Esophagus muscularis mucosa (tissue), 4 donors: ENCODE results near the gene KREMEN1.

Experiments
- EP300 ChIP-seq: sonication (generic); formaldehyde crosslinking; IDR thresholded peaks from one replicate; pipeline ENCODE4 v1.6.1; 2017; ENCODE audit warnings: antibody characterized with exemption
- POLR2AphosphoS5 ChIP-seq, 2 donors: sonication (generic); formaldehyde crosslinking; IDR thresholded peaks; one replicate each; pipeline ENCODE4 v1.6.1; 2017; ENCODE audit warnings: antibody characterized with exemption in 2 of 2
- TF ChIP-seq, protein P1 (sequence below), 3 experiments: fragments of 200-600 bp in 2 of 3; fragments of 450-650 bp in 1 of 3; sonication (generic) in 2 of 3; IDR thresholded peaks; one replicate each; pipeline ENCODE4 v1.5.1; 2017 to 2019; ENCODE audit warnings: antibody characterized with exemption in 3 of 3, mild to moderate bottlenecking in 2 of 3, moderate library complexity in 1 of 3

- TF ChIP-seq, protein P1, sequence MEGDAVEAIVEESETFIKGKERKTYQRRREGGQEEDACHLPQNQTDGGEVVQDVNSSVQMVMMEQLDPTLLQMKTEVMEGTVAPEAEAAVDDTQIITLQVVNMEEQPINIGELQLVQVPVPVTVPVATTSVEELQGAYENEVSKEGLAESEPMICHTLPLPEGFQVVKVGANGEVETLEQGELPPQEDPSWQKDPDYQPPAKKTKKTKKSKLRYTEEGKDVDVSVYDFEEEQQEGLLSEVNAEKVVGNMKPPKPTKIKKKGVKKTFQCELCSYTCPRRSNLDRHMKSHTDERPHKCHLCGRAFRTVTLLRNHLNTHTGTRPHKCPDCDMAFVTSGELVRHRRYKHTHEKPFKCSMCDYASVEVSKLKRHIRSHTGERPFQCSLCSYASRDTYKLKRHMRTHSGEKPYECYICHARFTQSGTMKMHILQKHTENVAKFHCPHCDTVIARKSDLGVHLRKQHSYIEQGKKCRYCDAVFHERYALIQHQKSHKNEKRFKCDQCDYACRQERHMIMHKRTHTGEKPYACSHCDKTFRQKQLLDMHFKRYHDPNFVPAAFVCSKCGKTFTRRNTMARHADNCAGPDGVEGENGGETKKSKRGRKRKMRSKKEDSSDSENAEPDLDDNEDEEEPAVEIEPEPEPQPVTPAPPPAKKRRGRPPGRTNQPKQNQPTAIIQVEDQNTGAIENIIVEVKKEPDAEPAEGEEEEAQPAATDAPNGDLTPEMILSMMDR (IDR thresholded peaks at IDR 0.05) = no peak
- no peak for TF ChIP-seq EP300
- no peak for TF ChIP-seq POLR2AphosphoS5 (IDR thresholded peaks at IDR 0.05)
Observed at GRCh38 chr22:29155966-29156365, 83.1 kb downstream of the KREMEN1 start.
